Measurements from ENCODE around the gene RGS8. TPM values are rescaled to one million over a fixed set of nuclear protein-coding genes. Genes with fewer than 3 reads are reported as not detected.

RGS8 gene
- total and polyA plus RNA-seq, 4 donors = 0.05 TPM; not detected in 3

DNA sequence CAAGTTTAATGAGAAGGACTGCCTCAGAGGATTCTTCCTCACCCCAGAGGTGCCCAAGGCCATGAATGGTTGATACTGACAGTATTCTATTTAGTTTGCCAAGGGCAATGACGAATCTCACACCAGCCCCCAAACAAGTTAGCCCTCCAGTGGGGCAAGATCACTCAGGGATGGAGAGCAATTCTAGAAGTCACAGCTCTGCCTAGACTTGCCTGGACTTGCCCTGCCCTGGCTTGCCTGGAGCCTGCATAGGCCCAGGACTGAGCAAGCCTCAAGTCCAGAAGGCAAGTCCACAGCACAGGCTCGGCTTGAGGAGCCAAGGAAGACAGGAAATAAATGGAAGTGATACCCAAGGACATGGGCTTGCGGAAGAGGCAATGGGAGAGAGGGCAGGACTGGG is 40.7 kb downstream of the RGS8 start:
- Histone ChIP-seq H3K9ac (ENCODE audit: low read depth in 1 of 2, low read length in 2 of 2) (no peak overlapping the region), H3K4me1 (ENCODE audit: control insufficient read depth in 4 of 4, insufficient read depth in 4 of 4, low read length in 3 of 4) (peaks cover 2 to 20% (median 11%) of the 10 kb centered on the region in 4 donors), H3K27me3 (ENCODE audit: control insufficient read depth in 4 of 4, insufficient read depth in 4 of 4, low read length in 3 of 4) (no peaks in the 10 kb centered on the region), H3K36me3 (ENCODE audit: control insufficient read depth in 4 of 4, insufficient read depth in 3 of 4, low read depth in 1 of 4, low read length in 3 of 4) (no peaks in the 10 kb centered on the region), H3K27ac (ENCODE audit: low read depth in 1 of 2, low read length in 2 of 2) (no peak overlapping the region), H3K4me3 (ENCODE audit: low read depth in 1 of 3, low read length in 3 of 3) (no peak overlapping the region), H3K9me3 (ENCODE audit: control insufficient read depth in 4 of 4, low read length in 3 of 4) (no peaks in the 10 kb centered on the region)
- WGBS = 94% methylated on average over 3 of the region's 3 CpGs
- DNase-seq (ENCODE audit: low spot score) = no peak
- TF ChIP-seq, protein P1, sequence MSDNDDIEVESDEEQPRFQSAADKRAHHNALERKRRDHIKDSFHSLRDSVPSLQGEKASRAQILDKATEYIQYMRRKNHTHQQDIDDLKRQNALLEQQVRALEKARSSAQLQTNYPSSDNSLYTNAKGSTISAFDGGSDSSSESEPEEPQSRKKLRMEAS (IDR thresholded peaks at IDR 0.05) = no peak
- TF ChIP-seq YY1 (IDR thresholded peaks at IDR 0.05) (no peak), REST (IDR thresholded peaks at IDR 0.05) (no peak), RXRA (IDR thresholded peaks at IDR 0.05) (no peak), TAF1 (conservative IDR thresholded peaks at IDR 0.05) (no peak), HNF4G (IDR thresholded peaks at IDR 0.05) (no peak), EGR1 (IDR thresholded peaks at IDR 0.05; ENCODE audit: low read depth in 2 of 2) (no peak), GABPA (IDR thresholded peaks at IDR 0.05 in 1 of 2, conservative IDR thresholded peaks at IDR 0.05 in 1 of 2) (no peak), FOXA2 (IDR thresholded peaks at IDR 0.05) (no peak), ZBTB33 (IDR thresholded peaks at IDR 0.05) (no peak), HNF4A (conservative IDR thresholded peaks at IDR 0.05) (no peak), JUND (IDR thresholded peaks at IDR 0.05) (no peak), RAD21 (IDR thresholded peaks at IDR 0.05) (no peak), FOXA1 (IDR thresholded peaks at IDR 0.05) (no peak), SP1 (IDR thresholded peaks at IDR 0.05) (no peak), CTCF (IDR thresholded peaks at IDR 0.05; ENCODE audit: low read depth, low read length, missing input control) (no peak), NR2F2 (IDR thresholded peaks at IDR 0.05) (no peak)

DNA sequence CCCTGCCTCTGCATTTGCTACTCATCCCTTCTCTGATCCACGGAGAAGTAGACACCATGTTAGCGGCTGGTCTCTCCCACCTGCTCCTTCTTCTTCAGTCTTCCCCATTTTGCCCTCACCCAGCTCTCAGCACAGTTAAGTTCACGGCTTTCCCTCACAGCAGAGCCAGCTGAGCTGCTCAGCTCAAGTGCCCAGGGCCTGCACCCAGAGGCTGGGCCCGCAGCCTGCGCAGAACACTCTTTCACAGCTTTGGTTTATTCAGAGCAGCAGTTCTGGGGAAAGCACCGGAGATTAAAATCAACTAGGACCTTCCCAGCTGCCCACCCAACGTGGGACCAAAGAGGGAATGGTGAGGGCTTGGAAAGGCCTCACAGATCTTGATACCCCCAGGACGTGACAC is 41.9 kb downstream of the RGS8 start:
- Histone ChIP-seq H3K36me3 (ENCODE audit: control insufficient read depth in 4 of 4, insufficient read depth in 3 of 4, low read depth in 1 of 4, low read length in 3 of 4) (no peaks in the 10 kb centered on the region), H3K9ac (ENCODE audit: low read depth in 1 of 2, low read length in 2 of 2) (no peak overlapping the region), H3K27ac (ENCODE audit: low read depth in 1 of 2, low read length in 2 of 2) (no peak overlapping the region), H3K9me3 (ENCODE audit: control insufficient read depth in 4 of 4, low read length in 3 of 4) (no peaks in the 10 kb centered on the region), H3K4me3 (ENCODE audit: low read depth in 1 of 3, low read length in 3 of 3) (no peak overlapping the region), H3K4me1 (ENCODE audit: control insufficient read depth in 4 of 4, insufficient read depth in 4 of 4, low read length in 3 of 4) (peaks cover 2 to 20% (median 11%) of the 10 kb centered on the region in 4 donors), H3K27me3 (ENCODE audit: control insufficient read depth in 4 of 4, insufficient read depth in 4 of 4, low read length in 3 of 4) (no peaks in the 10 kb centered on the region)
- WGBS = 96% methylated on average over 8 of the region's 8 CpGs
- DNase-seq (ENCODE audit: low spot score) = no peak
- TF ChIP-seq, protein P1 (IDR thresholded peaks at IDR 0.05) = no peak
- TF ChIP-seq FOXA2 (IDR thresholded peaks at IDR 0.05) = no peak
- TF ChIP-seq HNF4A (conservative IDR thresholded peaks at IDR 0.05) = no peak
- no peak for TF ChIP-seq CTCF (IDR thresholded peaks at IDR 0.05; ENCODE audit: low read depth, low read length, missing input control)
- no peak for TF ChIP-seq YY1 (IDR thresholded peaks at IDR 0.05)
- TF ChIP-seq, protein P2, sequence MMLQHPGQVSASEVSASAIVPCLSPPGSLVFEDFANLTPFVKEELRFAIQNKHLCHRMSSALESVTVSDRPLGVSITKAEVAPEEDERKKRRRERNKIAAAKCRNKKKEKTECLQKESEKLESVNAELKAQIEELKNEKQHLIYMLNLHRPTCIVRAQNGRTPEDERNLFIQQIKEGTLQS (IDR thresholded peaks at IDR 0.05) = no peak
- no peak for TF ChIP-seq ZBTB33 (IDR thresholded peaks at IDR 0.05)
- no peak for TF ChIP-seq HNF4G (IDR thresholded peaks at IDR 0.05)
